PC-9 (cell line): ENCODE data around the gene KCNK3. TPM values are rescaled to one million over a fixed set of nuclear protein-coding genes. Genes with fewer than 3 reads are reported as not detected.

Experiments used
- BruUV-seq: library from RNA; stranded (reverse); fragments of 400-500 nt; replicated peaks from 2 replicates; lab custom pipeline; 2021; lab: Mats Ljungman, UMichigan
- CTCF ChIA-PET: fragments of 300-600 bp; sonication (Branson Sonifier 250); formaldehyde crosslinking; loops from one replicate; lab custom pipeline; 2022; ENCODE audit warnings: antibody characterized with exemption; lab: Charles Lee
- POLR2A ChIA-PET: fragments of 300-600 bp; sonication (Branson Sonifier 250); formaldehyde crosslinking; loops from one replicate; lab custom pipeline; 2022; ENCODE audit warnings: antibody characterized with exemption; ENCODE audit not compliant: unreplicated experiment; lab: Charles Lee
- DNase-seq, 2 experiments: peaks; one replicate each; pipeline versions ENCODE4 v3.0.0 to v3.0.0-alpha.2; 2015 to 2022; ENCODE audit warnings: mixed read lengths in 1 of 2
- H2AFZ ChIP-seq: fragments of 200-600 bp; sonication (generic); 2 replicates; pipeline ENCODE4 v1.8.1; 2017; ENCODE audit warnings: antibody characterized with exemption
- H3F3A ChIP-seq: fragments of 200-600 bp; sonication (generic); 2 replicates; pipeline ENCODE4 v1.8.1; 2017; ENCODE audit warnings: antibody characterized with exemption, mild to moderate bottlenecking, low read depth; ENCODE audit not compliant: insufficient read depth
- H3K27ac ChIP-seq: fragments of 200-600 bp; sonication (generic); 2 replicates; pipeline ENCODE4 v1.6.1; 2016; ENCODE audit warnings: mixed run types
- H3K27me3 ChIP-seq: fragments of 200-600 bp; sonication (generic); 2 replicates; pipeline ENCODE4 v1.6.1; 2016; ENCODE audit warnings: low read depth, mixed run types; ENCODE audit not compliant: insufficient read depth
- H3K36me3 ChIP-seq: fragments of 200-600 bp; sonication (generic); 2 replicates; pipeline ENCODE4 v1.6.1; 2016; ENCODE audit warnings: low read depth, mixed run types
- H3K4me1 ChIP-seq: fragments of 200-600 bp; sonication (generic); replicated peaks from 2 replicates; pipeline ENCODE4 v1.6.1; 2016; ENCODE audit warnings: mixed run types; ENCODE audit not compliant: insufficient read depth
- H3K4me2 ChIP-seq: fragments of 200-600 bp; sonication (generic); 2 replicates; pipeline ENCODE4 v1.6.1; 2017; ENCODE audit warnings: mixed run types
- H3K4me3 ChIP-seq: fragments of 200-600 bp; sonication (generic); 2 replicates; pipeline ENCODE4 v1.6.1; 2016; ENCODE audit warnings: mixed run types
- H3K79me2 ChIP-seq: fragments of 200-600 bp; sonication (generic); 2 replicates; pipeline ENCODE4 v1.6.1; 2017; ENCODE audit warnings: low read depth, mixed run types
- H3K9me2 ChIP-seq: fragments of 200-600 bp; sonication (generic); 2 replicates; pipeline ENCODE4 v1.8.1; 2017; ENCODE audit warnings: mild to moderate bottlenecking; ENCODE audit not compliant: insufficient read depth
- H3K9me3 ChIP-seq: fragments of 200-600 bp; sonication (generic); 2 replicates; pipeline ENCODE4 v1.8.1; 2016; ENCODE audit warnings: low read depth; ENCODE audit not compliant: insufficient read depth
- H4K20me1 ChIP-seq: fragments of 200-600 bp; sonication (generic); 2 replicates; pipeline ENCODE4 v1.8.1; 2017; ENCODE audit not compliant: insufficient read depth
- EZH2 ChIP-seq: fragments of 200-600 bp; sonication (generic); IDR thresholded peaks from 2 replicates; pipeline ENCODE4 v1.8.0; 2017; ENCODE audit warnings: antibody characterized with exemption, low read depth
- intact Hi-C: fragments of 100-400 bp; cut with micrococcal nuclease; formaldehyde crosslinking; loops from one replicate; pipeline ENCODE4 v1.10.0; 2022; ENCODE audit not compliant: unreplicated experiment
- total RNA-seq: library from RNA; stranded (reverse); gene quantifications from 2 replicates; pipeline ENCODE4 v1.2.3, GENCODE V29; 2021
- TF ChIP-seq, protein P1 (sequence below): fragments of 200-600 bp; sonication (generic); conservative IDR thresholded peaks from 2 replicates; pipeline ENCODE4 v1.6.1; 2017; ENCODE audit warnings: mixed run types, antibody characterized with exemption, mild to moderate bottlenecking, moderate library complexity

KCNK3 gene
- total RNA-seq, 1 experiment from 2014 or later = not detected

DNA sequence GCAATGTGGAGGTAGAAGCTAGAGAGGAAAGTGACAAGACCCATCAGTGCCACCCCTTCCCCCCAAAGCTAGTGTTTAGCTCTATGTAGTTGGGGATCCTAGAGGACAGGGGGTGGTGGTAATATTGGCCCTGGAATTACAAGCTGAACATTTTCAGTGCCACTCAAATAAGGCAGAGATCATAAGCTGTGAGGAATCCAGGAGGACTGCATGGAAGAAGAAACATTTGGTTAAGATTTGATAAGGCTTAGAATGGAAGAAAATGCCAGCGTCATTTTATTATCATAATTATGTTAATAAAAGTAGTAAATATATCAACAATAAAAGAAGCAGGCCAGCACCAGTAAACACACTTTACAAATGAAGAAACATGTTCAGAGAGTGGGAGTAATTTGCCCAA lies 33.7 kb downstream of the KCNK3 start:
- POLR2A ChIA-PET = interaction anchor here (0.6 kb wide), 1 partner anchor 370 kb away, joined by 12 read pairs; no protein-coding TSS in a partner anchor
- Histone ChIP-seq H3K27ac (no peak overlapping the region), H3K36me3 (no peaks in the 10 kb centered on the region), H3K4me1 (peaks cover 45% of the 10 kb centered on the region), H3K4me2 (no peak overlapping the region), H3K79me2 (no peaks in the 10 kb centered on the region), H2AFZ (no peak overlapping the region), H3F3A (peaks cover 44% of the 10 kb centered on the region), H3K9me3 (no peaks in the 10 kb centered on the region), H3K9me2 (no peaks in the 10 kb centered on the region), H3K4me3 (no peak overlapping the region), H3K27me3 (no peaks in the 10 kb centered on the region), H4K20me1 (no peaks in the 10 kb centered on the region)
- CTCF ChIA-PET = no interaction called here
- BruUV-seq = no TSS peak
- DNase-seq = no peak
- intact Hi-C loops = no loop called here
- TF ChIP-seq, protein P1, sequence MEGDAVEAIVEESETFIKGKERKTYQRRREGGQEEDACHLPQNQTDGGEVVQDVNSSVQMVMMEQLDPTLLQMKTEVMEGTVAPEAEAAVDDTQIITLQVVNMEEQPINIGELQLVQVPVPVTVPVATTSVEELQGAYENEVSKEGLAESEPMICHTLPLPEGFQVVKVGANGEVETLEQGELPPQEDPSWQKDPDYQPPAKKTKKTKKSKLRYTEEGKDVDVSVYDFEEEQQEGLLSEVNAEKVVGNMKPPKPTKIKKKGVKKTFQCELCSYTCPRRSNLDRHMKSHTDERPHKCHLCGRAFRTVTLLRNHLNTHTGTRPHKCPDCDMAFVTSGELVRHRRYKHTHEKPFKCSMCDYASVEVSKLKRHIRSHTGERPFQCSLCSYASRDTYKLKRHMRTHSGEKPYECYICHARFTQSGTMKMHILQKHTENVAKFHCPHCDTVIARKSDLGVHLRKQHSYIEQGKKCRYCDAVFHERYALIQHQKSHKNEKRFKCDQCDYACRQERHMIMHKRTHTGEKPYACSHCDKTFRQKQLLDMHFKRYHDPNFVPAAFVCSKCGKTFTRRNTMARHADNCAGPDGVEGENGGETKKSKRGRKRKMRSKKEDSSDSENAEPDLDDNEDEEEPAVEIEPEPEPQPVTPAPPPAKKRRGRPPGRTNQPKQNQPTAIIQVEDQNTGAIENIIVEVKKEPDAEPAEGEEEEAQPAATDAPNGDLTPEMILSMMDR = no peak
- TF ChIP-seq EZH2 = no peak

DNA sequence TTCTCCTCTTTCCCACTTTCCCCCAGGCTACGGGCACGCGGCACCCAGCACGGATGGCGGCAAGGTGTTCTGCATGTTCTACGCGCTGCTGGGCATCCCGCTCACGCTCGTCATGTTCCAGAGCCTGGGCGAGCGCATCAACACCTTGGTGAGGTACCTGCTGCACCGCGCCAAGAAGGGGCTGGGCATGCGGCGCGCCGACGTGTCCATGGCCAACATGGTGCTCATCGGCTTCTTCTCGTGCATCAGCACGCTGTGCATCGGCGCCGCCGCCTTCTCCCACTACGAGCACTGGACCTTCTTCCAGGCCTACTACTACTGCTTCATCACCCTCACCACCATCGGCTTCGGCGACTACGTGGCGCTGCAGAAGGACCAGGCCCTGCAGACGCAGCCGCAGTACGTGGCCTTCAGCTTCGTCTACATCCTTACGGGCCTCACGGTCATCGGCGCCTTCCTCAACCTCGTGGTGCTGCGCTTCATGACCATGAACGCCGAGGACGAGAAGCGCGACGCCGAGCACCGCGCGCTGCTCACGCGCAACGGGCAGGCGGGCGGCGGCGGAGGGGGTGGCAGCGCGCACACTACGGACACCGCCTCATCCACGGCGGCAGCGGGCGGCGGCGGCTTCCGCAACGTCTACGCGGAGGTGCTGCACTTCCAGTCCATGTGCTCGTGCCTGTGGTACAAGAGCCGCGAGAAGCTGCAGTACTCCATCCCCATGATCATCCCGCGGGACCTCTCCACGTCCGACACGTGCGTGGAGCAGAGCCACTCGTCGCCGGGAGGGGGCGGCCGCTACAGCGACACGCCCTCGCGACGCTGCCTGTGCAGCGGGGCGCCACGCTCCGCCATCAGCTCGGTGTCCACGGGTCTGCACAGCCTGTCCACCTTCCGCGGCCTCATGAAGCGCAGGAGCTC lies 35.4 kb downstream of the KCNK3 start:
- CTCF ChIA-PET = no interaction called here
- H3K27me3 ChIP-seq = no peaks in the 10 kb centered on the region
- no peaks in the 10 kb centered on the region for H3K9me3 ChIP-seq
- no peak for DNase-seq
- BruUV-seq = no TSS peak
- H2AFZ ChIP-seq = no peak overlapping the region
- H3K4me3 ChIP-seq = no peak overlapping the region
- no peaks in the 10 kb centered on the region for H3K9me2 ChIP-seq
- H3K36me3 ChIP-seq = no peaks in the 10 kb centered on the region
- intact Hi-C loops = no loop called here
- H3K4me1 ChIP-seq = peaks cover 28% of the 10 kb centered on the region
- H3K27ac ChIP-seq = no peak overlapping the region
- no peaks in the 10 kb centered on the region for H4K20me1 ChIP-seq
- H3K4me2 ChIP-seq = no peak overlapping the region
- H3K79me2 ChIP-seq = no peaks in the 10 kb centered on the region
- POLR2A ChIA-PET = no interaction called here
- TF ChIP-seq, protein P1 = no peak
- TF ChIP-seq EZH2 = no peak
- H3F3A ChIP-seq = peaks cover 28% of the 10 kb centered on the region

DNA sequence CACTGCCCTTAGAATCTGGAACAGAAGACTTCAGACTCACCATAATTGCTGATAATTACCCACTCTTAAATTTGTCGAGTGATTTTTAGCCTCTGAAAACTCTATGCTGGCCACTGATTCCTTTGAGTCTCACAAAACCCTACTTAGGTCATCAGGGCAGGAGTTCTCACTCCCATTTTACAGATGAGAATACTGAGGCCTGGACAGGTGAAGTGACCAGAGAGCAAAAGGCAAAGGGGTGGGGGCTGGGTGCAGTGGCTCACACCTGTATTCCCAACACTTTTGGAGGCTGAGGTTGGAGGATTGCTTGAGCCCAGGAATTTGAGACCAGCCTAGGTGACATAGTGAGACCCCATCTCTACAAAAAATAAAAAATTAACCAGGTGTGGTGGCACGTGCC lies 36.8 kb downstream of the KCNK3 start:
- H3K4me1 ChIP-seq = peaks cover 14% of the 10 kb centered on the region
- no peaks in the 10 kb centered on the region for H4K20me1 ChIP-seq
- intact Hi-C loops = no loop called here
- no peak for DNase-seq
- BruUV-seq = no TSS peak
- H3K4me3 ChIP-seq = no peak overlapping the region
- ChIA-PET CTCF (no interaction called here), POLR2A (no interaction called here)
- H2AFZ ChIP-seq = no peak overlapping the region
- no peaks in the 10 kb centered on the region for H3K36me3 ChIP-seq
- TF ChIP-seq, protein P1 = no peak
- no peak for TF ChIP-seq EZH2
- H3K4me2 ChIP-seq = no peak overlapping the region
- H3K9me2 ChIP-seq = no peaks in the 10 kb centered on the region
- no peaks in the 10 kb centered on the region for H3K27me3 ChIP-seq
- H3K27ac ChIP-seq = no peak overlapping the region
- H3F3A ChIP-seq = peaks cover 14% of the 10 kb centered on the region
- H3K9me3 ChIP-seq = no peaks in the 10 kb centered on the region
- H3K79me2 ChIP-seq = no peaks in the 10 kb centered on the region
